GM11168 (cell line): Measurements from ENCODE around the gene TYR.
"Not testable (repeated sequence)": the region's sequence is repeated elsewhere in the genome, so short reads cannot be mapped to it uniquely, and the experiment has no call there.

Experiments used
- in situ Hi-C: fragments of 300-500 bp; cut with MboI; formaldehyde crosslinking; loops from one replicate; pipeline ENCODE4 v1.12.0; 2022; ENCODE audit warnings: low sequenced_read_pairs; ENCODE audit not compliant: unreplicated experiment

TYR gene

GRCh38 chr11:89342880-89343572, 165.4 kb downstream of the TYR start:
- in situ Hi-C loops: not testable (repeated sequence)
